ENCODE measurements around the gene PRSS27.

- no peak for TF ChIP-seq CTCF (IDR thresholded peaks at IDR 0.05; ENCODE audit: low read length)
- no peak for TF ChIP-seq EZH2 (IDR thresholded peaks at IDR 0.05; ENCODE audit: borderline replicate concordance, low read length)
These were observed 16.6 kb upstream of the PRSS27 start for GRCh38 chr16:2736476-2737237.
